B cell (primary cell): Measurements from ENCODE around the gene LAPTM4A. TPM values are rescaled to one million over a fixed set of nuclear protein-coding genes. Genes with fewer than 3 reads are reported as not detected.

Experiments
- ATAC-seq: fragments of 200-7000 bp; cut with Tn5 transposase; one replicate; pipeline ENCODE4 v1.10.0; 2021; ENCODE audit warnings: low read depth, mild to moderate bottlenecking, moderate number of reproducible peaks, moderate library complexity
- CTCF ChIA-PET: fragments of 350-600 bp; sonication (Branson Sonifier 250); formaldehyde crosslinking; loops from one replicate; lab custom pipeline; 2021; ENCODE audit warnings: antibody characterized with exemption, inconsistent platforms; lab: Charles Lee
- POLR2A ChIA-PET: fragments of 350-600 bp; sonication (Branson Sonifier 250); formaldehyde crosslinking; loops from one replicate; lab custom pipeline; 2021; ENCODE audit warnings: antibody characterized with exemption; lab: Charles Lee
- DNase-seq: peaks from one replicate; pipeline ENCODE4 v3.0.0; 2013
- H2AFZ ChIP-seq: 2 replicates; pipeline ENCODE4 v1.6.1; 2012; ENCODE audit warnings: mild to moderate bottlenecking, low read depth, low read length; ENCODE audit not compliant: insufficient read depth, poor library complexity, severe bottlenecking
- H3K27ac ChIP-seq, 2 donors: 1 replicate in 1 of 2; 2 replicates in 1 of 2; pipeline ENCODE4 v1.5.1; 2012 to 2013; ENCODE audit warnings: low read length in 2 of 2, mild to moderate bottlenecking in 2 of 2, moderate library complexity in 1 of 2
- H3K27me3 ChIP-seq, 4 experiments: fragments of 200-600 bp in 1 of 4; sonication (generic) in 1 of 4; replicated peaks in 1 of 4; 1 replicate in 2 of 4; 2 replicates in 2 of 4; pipeline versions ENCODE4 v1.6.1 to v1.7.0; 2013 to 2016; ENCODE audit warnings: low read length in 3 of 4, mild to moderate bottlenecking in 2 of 4, mixed read lengths in 1 of 4, moderate library complexity in 1 of 4; ENCODE audit not compliant: insufficient read depth in 4 of 4, control insufficient read depth in 3 of 4; ENCODE audit errors: control extremely low read depth in 1 of 4
- H3K36me3 ChIP-seq, 2 experiments: replicated peaks in 1 of 2; 1 replicate in 1 of 2; 2 replicates in 1 of 2; pipeline versions ENCODE4 v1.6.1 to v1.7.1; 2013; ENCODE audit warnings: low read length in 1 of 2; ENCODE audit not compliant: insufficient read depth in 2 of 2, control insufficient read depth in 1 of 2; ENCODE audit errors: control extremely low read depth in 1 of 2, extremely low read depth in 1 of 2
- H3K4me1 ChIP-seq, 2 donors: fragments of 200-600 bp in 1 of 2; sonication (generic) in 1 of 2; 1 replicate in 1 of 2; 2 replicates in 1 of 2; pipeline versions ENCODE4 v1.5.1 to v1.6.1; 2013 to 2017; ENCODE audit warnings: low read length in 2 of 2; ENCODE audit not compliant: control insufficient read depth in 2 of 2, insufficient read depth in 2 of 2
- H3K4me2 ChIP-seq: replicated peaks from 2 replicates; pipeline ENCODE3; 2012; ENCODE audit warnings: mild to moderate bottlenecking, low read depth, low read length; ENCODE audit not compliant: poor library complexity, severe bottlenecking
- H3K4me3 ChIP-seq, 5 experiments: fragments of 200-600 bp in 1 of 5; sonication (generic) in 1 of 5; 1 replicate in 3 of 5; 2 replicates in 2 of 5; pipeline versions ENCODE4 v1.5.1 to v1.7.0; 2011 to 2016; ENCODE audit warnings: low read length in 4 of 5, mild to moderate bottlenecking in 4 of 5, low read depth in 2 of 5, control low read depth in 1 of 5, moderate library complexity in 1 of 5; ENCODE audit not compliant: insufficient read depth in 1 of 5; ENCODE audit errors: control extremely low read depth in 1 of 5, extremely low read depth in 1 of 5
- H3K79me2 ChIP-seq: fragments of 200-600 bp; sonication (generic); one replicate; pipeline ENCODE4 v1.6.0; 2016; ENCODE audit warnings: low read length; ENCODE audit not compliant: control insufficient read depth, insufficient read depth
- H3K9ac ChIP-seq: fragments of 200-600 bp; sonication (generic); 2 replicates; pipeline ENCODE4 v1.6.1; 2017; ENCODE audit warnings: mild to moderate bottlenecking, low read length, moderate library complexity
- H3K9me3 ChIP-seq, 3 donors: one replicate each; pipeline versions ENCODE4 v1.6.1 to v1.7.1; 2013; ENCODE audit warnings: low read length in 2 of 3; ENCODE audit not compliant: control insufficient read depth in 2 of 3, insufficient read depth in 1 of 3; ENCODE audit errors: control extremely low read depth in 1 of 3
- H4K20me1 ChIP-seq: 2 replicates; pipeline ENCODE4 v1.6.0; 2012; ENCODE audit warnings: mild to moderate bottlenecking, low read length; ENCODE audit not compliant: insufficient read depth, control insufficient read depth, poor library complexity, severe bottlenecking
- H3K27ac Mint-ChIP-seq: one replicate; pipeline ENCODE4 v1.8.0; 2021; ENCODE audit warnings: mixed read lengths
- H3K27me3 Mint-ChIP-seq: one replicate; pipeline ENCODE4 v1.8.0; 2021; ENCODE audit warnings: mixed read lengths
- H3K4me1 Mint-ChIP-seq: one replicate; pipeline ENCODE4 v1.8.0; 2021; ENCODE audit warnings: mixed read lengths
- H3K4me3 Mint-ChIP-seq: one replicate; pipeline ENCODE4 v1.8.0; 2021; ENCODE audit warnings: mixed read lengths
- H3K9me3 Mint-ChIP-seq: one replicate; pipeline ENCODE4 v1.8.0; 2022; ENCODE audit warnings: mixed read lengths; ENCODE audit not compliant: insufficient read depth
- EZH2 ChIP-seq: IDR thresholded peaks from 2 replicates; pipeline ENCODE4 v1.6.1; 2012; ENCODE audit warnings: borderline replicate concordance, low read depth, mild to moderate bottlenecking, moderate library complexity, low read length; ENCODE audit not compliant: insufficient read depth, poor library complexity, severe bottlenecking
- WGBS: methylation state at CpG from one replicate; pipeline ENCODE4 v1.1.5; 2013; ENCODE audit warnings: missing lambda C conversion rate; ENCODE audit not compliant: insufficient coverage; 5-methylcytosine and 5-hydroxymethylcytosine counted together
- intact Hi-C: fragments of 100-400 bp; cut with micrococcal nuclease; formaldehyde crosslinking; loops from one replicate; pipeline ENCODE4 v1.10.0; 2022
- polyA plus RNA-seq: library from polyadenylated mRNA; depleted of rRNA; stranded (reverse); fragments of >200 nt; gene quantifications from 2 replicates; pipeline ENCODE4 v1.2.3, GENCODE V29; 2012
- total RNA-seq, 2 donors: library from RNA; stranded (reverse); fragments of 120-200 nt in 1 of 2; gene quantifications; 1 replicate in 1 of 2; 2 replicates in 1 of 2; pipeline versions ENCODE4 v1.2.3 to v1.2.4, GENCODE V29; 2013 to 2022
- TF ChIP-seq, protein P1 (sequence below): fragments of 200-600 bp; IDR thresholded peaks from one replicate; pipeline ENCODE4 v1.8.0; 2022; ENCODE audit warnings: antibody characterized with exemption, mild to moderate bottlenecking

The LAPTM4A gene
- total and polyA plus RNA-seq, 2 donors (not counting 1 experiment from before 2014, with no cell fraction given), result 45.9 to 74.4 TPM

DNA sequence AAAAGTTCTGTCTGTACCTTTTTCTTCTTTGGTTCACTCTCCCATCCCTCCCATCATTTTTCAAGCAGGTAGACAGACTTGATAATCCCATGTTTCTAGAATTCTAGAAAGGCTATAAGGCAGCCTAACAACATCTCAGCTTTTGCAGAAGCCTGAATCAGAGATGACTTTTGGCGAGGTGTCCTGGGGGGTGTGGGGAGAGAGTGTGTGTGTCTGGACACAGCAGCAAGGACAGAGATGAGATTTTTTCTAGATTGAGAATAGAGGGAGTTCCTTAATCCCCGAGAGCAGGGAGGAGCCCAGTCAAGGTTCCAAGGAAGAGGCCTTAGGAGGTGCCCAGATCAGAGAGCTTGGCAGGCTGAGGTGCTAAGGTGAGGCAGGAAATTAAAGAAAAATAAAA lies 22.0 kb upstream of the LAPTM4A start:
- intact Hi-C loops, result no loop called here
- no peak for DNase-seq
- POLR2A ChIA-PET, result no interaction called here

DNA sequence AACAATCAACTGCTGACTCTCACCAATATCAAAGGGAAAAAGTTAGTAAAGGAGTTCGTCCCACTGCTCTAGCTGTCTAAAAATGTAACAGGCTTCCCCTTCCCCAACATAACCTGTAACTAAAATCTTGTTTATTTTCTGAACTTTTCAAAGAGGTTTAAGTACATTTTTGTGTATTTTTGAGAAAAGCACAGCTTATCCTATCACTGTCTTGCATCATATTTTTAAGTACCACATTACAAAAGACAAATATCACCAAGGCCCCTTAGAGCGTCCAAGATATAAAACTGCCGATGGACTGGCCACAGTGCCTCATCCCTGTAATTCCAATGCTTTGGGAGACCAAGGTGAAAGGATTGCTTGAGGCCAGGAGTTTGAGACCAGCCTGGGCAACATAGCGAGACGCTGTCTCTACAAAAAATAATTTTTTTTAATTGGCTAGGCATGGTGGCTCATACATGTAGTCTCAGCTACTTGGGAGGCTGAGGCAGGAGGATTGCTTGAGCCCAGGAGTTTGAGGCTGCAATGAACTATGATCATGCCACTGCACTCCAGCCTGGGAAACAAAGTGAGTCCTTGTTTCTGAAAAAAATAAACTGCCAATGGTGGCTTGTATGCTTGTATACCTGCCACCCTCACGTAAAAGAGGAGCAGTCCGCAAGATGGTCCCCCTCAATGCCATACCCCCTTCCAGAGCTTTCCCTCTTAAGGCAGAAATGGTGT lies 21.2 kb upstream of the LAPTM4A start:
- WGBS, result 100% methylated on average over 2 of the region's 7 CpGs
- H3K9ac ChIP-seq, result no peak overlapping the region
- intact Hi-C loops, result no loop called here
- no peaks in the 10 kb centered on the region for H3K9me3 Mint-ChIP-seq
- POLR2A ChIA-PET, result no interaction called here
- H3K4me1 ChIP-seq, result no peaks in the 10 kb centered on the region
- no peak overlapping the region for H3K4me3 ChIP-seq
- DNase-seq, result no peak
- TF ChIP-seq EZH2, result no peak
- TF ChIP-seq, protein P1, sequence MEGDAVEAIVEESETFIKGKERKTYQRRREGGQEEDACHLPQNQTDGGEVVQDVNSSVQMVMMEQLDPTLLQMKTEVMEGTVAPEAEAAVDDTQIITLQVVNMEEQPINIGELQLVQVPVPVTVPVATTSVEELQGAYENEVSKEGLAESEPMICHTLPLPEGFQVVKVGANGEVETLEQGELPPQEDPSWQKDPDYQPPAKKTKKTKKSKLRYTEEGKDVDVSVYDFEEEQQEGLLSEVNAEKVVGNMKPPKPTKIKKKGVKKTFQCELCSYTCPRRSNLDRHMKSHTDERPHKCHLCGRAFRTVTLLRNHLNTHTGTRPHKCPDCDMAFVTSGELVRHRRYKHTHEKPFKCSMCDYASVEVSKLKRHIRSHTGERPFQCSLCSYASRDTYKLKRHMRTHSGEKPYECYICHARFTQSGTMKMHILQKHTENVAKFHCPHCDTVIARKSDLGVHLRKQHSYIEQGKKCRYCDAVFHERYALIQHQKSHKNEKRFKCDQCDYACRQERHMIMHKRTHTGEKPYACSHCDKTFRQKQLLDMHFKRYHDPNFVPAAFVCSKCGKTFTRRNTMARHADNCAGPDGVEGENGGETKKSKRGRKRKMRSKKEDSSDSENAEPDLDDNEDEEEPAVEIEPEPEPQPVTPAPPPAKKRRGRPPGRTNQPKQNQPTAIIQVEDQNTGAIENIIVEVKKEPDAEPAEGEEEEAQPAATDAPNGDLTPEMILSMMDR, result no peak
- H3K9me3 ChIP-seq, result peaks cover 0 to 8% (median 0%) of the 10 kb centered on the region in 3 donors
- H3K4me1 Mint-ChIP-seq, result peaks cover 3% of the 10 kb centered on the region
- H3K36me3 ChIP-seq, result no peaks in the 10 kb centered on the region
- no peak overlapping the region for H2AFZ ChIP-seq
- H3K4me2 ChIP-seq, result no peak overlapping the region
- no peak overlapping the region for H3K27ac Mint-ChIP-seq
- H4K20me1 ChIP-seq, result no peaks in the 10 kb centered on the region
- CTCF ChIA-PET, result interaction anchor here (1.1 kb wide), 1 partner anchor 57 kb away, joined by 3 read pairs; no protein-coding TSS in a partner anchor
- H3K27ac ChIP-seq, result no peak overlapping the region
- H3K4me3 Mint-ChIP-seq, result no peak overlapping the region
- H3K27me3 Mint-ChIP-seq, result peaks cover 34% of the 10 kb centered on the region
- ATAC-seq, result no peak
- peaks cover 0 to 6% (median 0%) of the 10 kb centered on the region in 4 experiments for H3K27me3 ChIP-seq
- H3K79me2 ChIP-seq, result no peaks in the 10 kb centered on the region

More for the DNA sequence above, 22.0 kb upstream of the LAPTM4A start:
- H3K27ac Mint-ChIP-seq, result no peak overlapping the region
- no peak overlapping the region for H3K27ac ChIP-seq
- no peak overlapping the region for H2AFZ ChIP-seq
- no peaks in the 10 kb centered on the region for H3K79me2 ChIP-seq
- no peak overlapping the region for H3K4me3 Mint-ChIP-seq
- WGBS, result 70% methylated on average over 2 of the region's 2 CpGs
- H3K9me3 ChIP-seq, result peaks cover 0 to 8% (median 0%) of the 10 kb centered on the region in 3 donors
- no peak overlapping the region for H3K4me3 ChIP-seq
- H3K27me3 ChIP-seq, result peaks cover 0 to 4% (median 0%) of the 10 kb centered on the region in 4 experiments
- H3K4me1 ChIP-seq, result no peaks in the 10 kb centered on the region
- no peaks in the 10 kb centered on the region for H3K9me3 Mint-ChIP-seq
- TF ChIP-seq, protein P1, result no peak
- TF ChIP-seq EZH2, result no peak
- H3K9ac ChIP-seq, result no peak overlapping the region
- H3K36me3 ChIP-seq, result no peaks in the 10 kb centered on the region
- CTCF ChIA-PET, result no interaction called here
- peaks cover 33% of the 10 kb centered on the region for H3K27me3 Mint-ChIP-seq
- no peak for ATAC-seq
- H3K4me2 ChIP-seq, result no peak overlapping the region
- no peaks in the 10 kb centered on the region for H4K20me1 ChIP-seq
- peaks cover 3% of the 10 kb centered on the region for H3K4me1 Mint-ChIP-seq
